Loucy (cell line): ENCODE data around the gene FEZ2.

Experiments
- H2AFZ ChIP-seq: fragments of 200-600 bp; sonication (generic); 2 replicates; pipeline ENCODE4 v1.6.0; 2016; ENCODE audit warnings: antibody characterized with exemption, mild to moderate bottlenecking, low read length, moderate library complexity
- H3F3A ChIP-seq: fragments of 200-600 bp; 2 replicates; pipeline ENCODE4 v1.6.0; 2016; ENCODE audit warnings: antibody characterized with exemption, low read depth, mild to moderate bottlenecking
- H3K27me3 ChIP-seq: fragments of 200-600 bp; sonication (generic); 2 replicates; pipeline ENCODE4 v1.6.1; 2014; ENCODE audit warnings: low read length, mild to moderate bottlenecking; ENCODE audit not compliant: insufficient read depth, poor library complexity, severe bottlenecking
- H3K36me3 ChIP-seq: fragments of 200-600 bp; sonication (generic); 2 replicates; pipeline ENCODE4 v1.6.1; 2016; ENCODE audit warnings: low read length; ENCODE audit not compliant: insufficient read depth
- H3K4me1 ChIP-seq: fragments of 200-600 bp; sonication (generic); 2 replicates; pipeline ENCODE4 v1.5.1; 2014; ENCODE audit warnings: low read length, mild to moderate bottlenecking; ENCODE audit not compliant: insufficient read depth, poor library complexity, severe bottlenecking
- H3K4me2 ChIP-seq: fragments of 200-600 bp; sonication (generic); 2 replicates; pipeline ENCODE4 v1.6.0; 2014; ENCODE audit warnings: antibody characterized with exemption, low read length, low read depth, mild to moderate bottlenecking; ENCODE audit not compliant: poor library complexity, severe bottlenecking
- H3K4me3 ChIP-seq: fragments of 200-600 bp; sonication (generic); 2 replicates; pipeline ENCODE4 v1.5.1; 2014; ENCODE audit warnings: low read length, mild to moderate bottlenecking, mixed read lengths; ENCODE audit not compliant: poor library complexity, severe bottlenecking
- H3K79me2 ChIP-seq: fragments of 200-600 bp; sonication (generic); 2 replicates; pipeline ENCODE4 v1.6.1; 2014; ENCODE audit warnings: low read length; ENCODE audit not compliant: insufficient read depth
- H3K9ac ChIP-seq: fragments of 200-600 bp; sonication (generic); 2 replicates; pipeline ENCODE4 v1.6.0; 2014; ENCODE audit warnings: mild to moderate bottlenecking, low read depth, low read length, moderate library complexity; ENCODE audit not compliant: poor library complexity, severe bottlenecking
- H3K9me2 ChIP-seq: fragments of 200-600 bp; sonication (generic); replicated peaks from 2 replicates; pipeline ENCODE4 v1.6.1; 2016; ENCODE audit warnings: low read depth, low read length, mixed read lengths
- H3K9me3 ChIP-seq: fragments of 200-600 bp; sonication (generic); 2 replicates; pipeline ENCODE4 v1.6.1; 2014; ENCODE audit warnings: mild to moderate bottlenecking, antibody characterized with exemption, low read length, low read depth; ENCODE audit not compliant: insufficient read depth
- H4K20me1 ChIP-seq: fragments of 200-600 bp; sonication (generic); 2 replicates; pipeline ENCODE4 v1.6.0; 2014; ENCODE audit warnings: antibody characterized with exemption, low read length, mild to moderate bottlenecking; ENCODE audit not compliant: insufficient read depth, poor library complexity, severe bottlenecking
- EZH2phosphoT487 ChIP-seq: fragments of 200-600 bp; IDR thresholded peaks from 2 replicates; pipeline ENCODE4 v1.6.1; 2018; ENCODE audit warnings: antibody characterized with exemption, mild to moderate bottlenecking, moderate library complexity, borderline replicate concordance
- TF ChIP-seq, protein P1 (sequence below): fragments of 200-600 bp; sonication (generic); conservative IDR thresholded peaks from 2 replicates; pipeline ENCODE4 v1.5.1; 2014; ENCODE audit warnings: mild to moderate bottlenecking, antibody characterized with exemption, low read length

FEZ2 gene

DNA sequence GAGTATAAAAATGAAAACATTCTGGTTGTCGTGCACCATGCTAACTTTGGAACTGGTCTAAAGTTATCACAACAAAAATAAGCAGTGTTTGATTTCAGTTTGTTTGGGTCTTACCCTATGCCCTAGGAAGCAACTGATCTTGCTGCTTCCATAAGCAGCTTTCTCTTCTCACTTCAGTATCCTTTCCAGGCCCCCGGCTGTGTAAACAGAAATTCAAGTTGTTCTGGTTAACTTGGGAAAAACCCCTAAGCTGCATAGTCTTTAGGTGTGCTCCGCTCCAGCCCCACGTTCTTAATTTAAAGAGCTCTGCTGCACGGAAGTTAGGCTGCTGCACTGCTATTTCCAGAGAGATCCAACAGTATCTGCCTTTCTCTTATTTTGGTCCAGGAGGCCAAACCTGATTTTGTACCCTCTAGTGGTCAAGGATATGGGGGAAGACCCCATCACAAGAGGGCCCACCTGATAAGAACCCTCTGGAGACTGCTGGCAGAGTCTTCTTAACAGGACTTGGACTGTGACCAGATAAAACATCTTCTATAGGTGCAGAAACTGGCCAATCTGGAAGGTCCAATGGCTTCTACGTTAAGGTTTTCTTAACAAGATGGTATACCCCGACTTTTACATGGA, 69.1 kb downstream of the FEZ2 start:
- Histone ChIP-seq H3K9me3 (no peaks in the 10 kb centered on the region), H2AFZ (no peak overlapping the region), H3K4me3 (no peak overlapping the region), H3F3A (no peaks in the 10 kb centered on the region), H3K36me3 (no peaks in the 10 kb centered on the region), H3K4me2 (no peak overlapping the region), H4K20me1 (no peaks in the 10 kb centered on the region), H3K9ac (no peak overlapping the region), H3K79me2 (no peaks in the 10 kb centered on the region), H3K4me1 (no peaks in the 10 kb centered on the region), H3K9me2 (no peaks in the 10 kb centered on the region), H3K27me3 (no peaks in the 10 kb centered on the region)
- TF ChIP-seq, protein P1, sequence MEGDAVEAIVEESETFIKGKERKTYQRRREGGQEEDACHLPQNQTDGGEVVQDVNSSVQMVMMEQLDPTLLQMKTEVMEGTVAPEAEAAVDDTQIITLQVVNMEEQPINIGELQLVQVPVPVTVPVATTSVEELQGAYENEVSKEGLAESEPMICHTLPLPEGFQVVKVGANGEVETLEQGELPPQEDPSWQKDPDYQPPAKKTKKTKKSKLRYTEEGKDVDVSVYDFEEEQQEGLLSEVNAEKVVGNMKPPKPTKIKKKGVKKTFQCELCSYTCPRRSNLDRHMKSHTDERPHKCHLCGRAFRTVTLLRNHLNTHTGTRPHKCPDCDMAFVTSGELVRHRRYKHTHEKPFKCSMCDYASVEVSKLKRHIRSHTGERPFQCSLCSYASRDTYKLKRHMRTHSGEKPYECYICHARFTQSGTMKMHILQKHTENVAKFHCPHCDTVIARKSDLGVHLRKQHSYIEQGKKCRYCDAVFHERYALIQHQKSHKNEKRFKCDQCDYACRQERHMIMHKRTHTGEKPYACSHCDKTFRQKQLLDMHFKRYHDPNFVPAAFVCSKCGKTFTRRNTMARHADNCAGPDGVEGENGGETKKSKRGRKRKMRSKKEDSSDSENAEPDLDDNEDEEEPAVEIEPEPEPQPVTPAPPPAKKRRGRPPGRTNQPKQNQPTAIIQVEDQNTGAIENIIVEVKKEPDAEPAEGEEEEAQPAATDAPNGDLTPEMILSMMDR = no peak
- no peak for TF ChIP-seq EZH2phosphoT487

DNA sequence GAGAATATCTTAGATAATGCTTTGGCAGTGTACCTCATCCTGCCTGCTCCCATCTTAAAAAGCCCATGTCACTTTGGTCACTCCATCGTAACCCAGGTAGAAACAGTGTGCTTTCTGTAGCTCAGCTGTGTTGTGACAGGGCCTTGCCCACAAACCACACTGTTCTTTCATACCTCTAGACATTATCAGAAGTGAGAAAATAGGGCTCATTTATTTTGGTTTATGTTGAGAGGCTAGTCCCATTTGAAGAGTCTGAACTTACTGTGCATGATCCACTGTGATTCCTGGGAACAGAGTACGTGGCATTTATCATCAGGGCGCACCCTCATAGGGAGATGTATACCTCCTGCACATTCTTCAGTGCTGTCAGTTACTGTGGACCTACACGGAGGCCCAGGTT, 69.7 kb downstream of the FEZ2 start:
- Histone ChIP-seq H3K9me2 (no peaks in the 10 kb centered on the region), H3F3A (no peaks in the 10 kb centered on the region), H3K4me3 (no peak overlapping the region)

DNA sequence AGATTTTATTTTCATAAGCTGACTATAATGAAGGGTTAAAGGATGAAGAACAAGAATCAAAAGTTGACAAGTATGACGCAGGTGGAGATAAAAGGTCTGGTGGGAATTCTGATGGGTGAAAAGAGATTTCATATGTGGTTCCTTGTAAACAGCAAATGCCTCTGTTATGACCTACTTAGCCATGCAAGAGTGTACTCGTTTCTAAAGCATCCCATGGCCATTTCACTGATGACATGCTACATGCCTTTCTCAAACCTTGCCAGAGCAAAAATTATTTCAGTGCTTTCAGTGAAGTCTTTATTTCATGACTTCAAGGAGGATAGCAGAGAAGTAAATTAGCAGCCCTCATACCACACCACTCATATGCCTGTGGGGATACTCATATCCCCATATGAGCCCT, 71.7 kb downstream of the FEZ2 start:
- H3K79me2 ChIP-seq = no peaks in the 10 kb centered on the region
- H2AFZ ChIP-seq = no peak overlapping the region
- no peak overlapping the region for H3K9ac ChIP-seq
- no peak overlapping the region for H3K4me3 ChIP-seq
- H4K20me1 ChIP-seq = no peaks in the 10 kb centered on the region
- no peaks in the 10 kb centered on the region for H3F3A ChIP-seq
- TF ChIP-seq, protein P1 = no peak
- TF ChIP-seq EZH2phosphoT487 = no peak
- H3K27me3 ChIP-seq = no peaks in the 10 kb centered on the region
- no peaks in the 10 kb centered on the region for H3K9me3 ChIP-seq
- no peaks in the 10 kb centered on the region for H3K4me1 ChIP-seq
- H3K36me3 ChIP-seq = no peaks in the 10 kb centered on the region
- H3K4me2 ChIP-seq = no peak overlapping the region
- no peaks in the 10 kb centered on the region for H3K9me2 ChIP-seq

More for the DNA sequence above, 69.7 kb downstream of the FEZ2 start:
- no peaks in the 10 kb centered on the region for H3K27me3 ChIP-seq
- no peak overlapping the region for H3K9ac ChIP-seq
- H2AFZ ChIP-seq = no peak overlapping the region
- no peak overlapping the region for H3K4me2 ChIP-seq
- no peaks in the 10 kb centered on the region for H3K36me3 ChIP-seq
- H4K20me1 ChIP-seq = no peaks in the 10 kb centered on the region
- H3K79me2 ChIP-seq = no peaks in the 10 kb centered on the region
- H3K9me3 ChIP-seq = no peaks in the 10 kb centered on the region
- TF ChIP-seq, protein P1 = no peak
- TF ChIP-seq EZH2phosphoT487 = no peak
- H3K4me1 ChIP-seq = no peaks in the 10 kb centered on the region
